ENCODE data around the gene PPTC7.
"Not testable (repeated sequence)": the region's sequence is repeated elsewhere in the genome, so short reads cannot be mapped to it uniquely, and the experiment has no call there.

The PPTC7 gene

DNA sequence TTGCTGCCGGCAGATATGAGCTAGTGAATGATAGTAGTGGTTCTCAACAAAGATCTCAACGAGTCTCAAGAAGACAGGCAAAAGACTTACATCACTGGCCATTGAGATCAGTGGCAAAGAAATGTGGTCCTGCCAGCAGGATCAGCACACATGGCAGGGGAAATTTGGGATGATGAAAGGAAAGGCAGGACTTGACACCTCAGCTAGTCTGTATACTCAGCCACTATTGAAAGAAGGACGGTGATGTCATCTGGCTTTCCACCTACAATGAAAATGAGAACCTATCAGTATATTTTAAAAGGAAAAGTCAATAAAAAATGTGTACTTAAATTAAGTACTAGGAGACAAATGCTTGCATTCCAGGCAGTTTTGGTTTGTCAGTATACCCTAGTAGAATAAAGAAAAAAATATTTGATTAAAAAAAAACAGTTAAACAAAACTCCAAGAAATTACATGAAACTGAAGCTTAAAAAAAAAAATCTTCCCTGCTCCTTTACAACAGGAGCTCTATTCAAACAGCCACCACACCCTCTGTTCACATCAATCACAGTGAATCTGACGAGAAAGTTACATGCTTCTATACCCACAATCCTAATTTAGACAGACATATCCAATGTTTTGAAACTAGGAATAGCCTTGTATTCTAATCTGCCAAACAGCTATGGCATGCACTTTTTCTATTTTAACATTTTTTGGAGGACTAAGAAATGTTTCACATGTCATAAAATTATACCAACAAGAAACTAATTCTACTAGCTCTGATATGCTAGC lies 46.1 kb downstream of the PPTC7 start:
- DNase-seq (ENCODE audit: low spot score) = no peak

DNA sequence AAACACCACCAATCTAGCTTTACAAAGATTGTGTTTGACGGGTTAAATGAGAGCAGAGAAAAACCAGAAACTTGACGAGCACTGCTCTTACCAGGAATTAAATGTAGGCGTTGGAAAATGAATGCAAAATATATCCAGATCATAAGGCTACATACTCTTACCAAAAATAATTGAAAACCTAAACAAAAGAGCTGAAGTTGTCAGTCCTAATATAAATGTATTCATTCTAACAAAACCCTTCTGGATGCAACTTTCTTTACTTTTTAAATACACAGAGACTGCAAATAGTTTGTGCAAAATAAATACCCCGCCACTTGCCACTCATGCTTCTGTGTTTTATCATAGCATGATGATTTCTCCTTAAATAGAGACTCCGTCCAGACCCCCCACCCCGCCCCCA lies 48.3 kb downstream of the PPTC7 start:
- DNase-seq (ENCODE audit: low spot score) = no peak

DNA sequence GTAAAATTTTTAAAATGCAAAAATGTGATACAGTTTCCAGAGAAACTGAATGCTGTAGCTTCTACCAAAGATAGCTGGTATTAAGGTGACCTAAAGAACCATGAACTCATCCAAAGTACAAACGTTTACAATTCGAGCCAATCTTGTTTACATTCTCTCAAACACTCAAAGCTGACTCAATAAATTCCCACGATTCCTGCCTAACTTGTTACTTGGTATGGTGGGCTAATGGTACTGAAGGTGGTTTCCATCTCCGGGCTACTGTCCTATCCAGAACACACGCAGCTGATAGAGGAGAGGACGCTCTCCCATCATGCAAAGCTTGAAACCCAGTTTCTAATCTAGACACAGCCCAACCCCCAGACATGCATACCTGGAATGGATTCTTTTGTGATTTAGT lies 49.5 kb downstream of the PPTC7 start:
- DNase-seq (ENCODE audit: low spot score) = no peak

DNA sequence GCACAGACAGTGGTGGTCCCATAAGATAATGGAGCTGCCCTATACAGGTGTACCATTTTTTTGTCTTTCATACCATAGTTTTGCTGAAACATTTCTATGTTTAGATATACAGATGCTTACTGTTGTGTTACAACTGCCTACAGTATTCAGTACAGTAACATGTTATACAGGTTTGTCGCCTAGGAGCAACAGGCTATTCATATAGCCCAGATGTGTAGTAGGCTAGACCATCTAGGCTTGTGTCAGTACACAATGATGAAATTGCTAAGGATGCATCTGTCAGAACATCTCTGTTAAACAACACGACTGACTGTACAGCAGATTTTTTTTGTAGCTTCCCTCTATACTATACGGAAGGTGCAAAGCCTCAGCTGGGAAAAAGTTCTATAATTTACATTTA lies 50.5 kb downstream of the PPTC7 start:
- DNase-seq (ENCODE audit: low spot score) = no peak

DNA sequence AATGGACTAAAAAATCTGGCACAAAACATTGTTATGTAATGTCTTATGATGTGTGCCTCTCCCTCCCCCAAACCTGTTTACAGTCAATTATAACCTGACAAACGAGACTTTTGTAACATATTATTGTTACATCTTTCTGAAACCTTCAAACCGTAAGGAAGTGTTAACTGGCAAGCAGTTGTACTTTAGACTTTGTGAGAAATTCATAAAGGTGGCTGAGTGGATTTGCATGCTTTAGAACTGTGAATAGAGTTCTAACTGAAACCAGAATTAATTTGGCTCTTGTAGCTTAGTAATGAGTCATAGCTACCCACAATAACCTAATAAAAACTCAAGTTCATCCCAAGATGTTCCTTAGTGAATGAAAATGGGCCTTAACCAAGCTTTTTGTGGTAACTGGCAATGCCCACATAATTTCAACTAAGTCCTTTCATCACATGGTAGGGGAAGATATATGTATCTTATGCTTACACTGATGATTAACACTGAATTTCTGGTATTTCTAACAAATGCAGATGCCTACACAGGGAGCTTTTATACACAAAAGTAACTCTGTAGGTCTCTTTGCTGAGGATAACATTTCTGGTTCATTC lies 51.3 kb downstream of the PPTC7 start:
- no peak for DNase-seq (ENCODE audit: low spot score)

DNA sequence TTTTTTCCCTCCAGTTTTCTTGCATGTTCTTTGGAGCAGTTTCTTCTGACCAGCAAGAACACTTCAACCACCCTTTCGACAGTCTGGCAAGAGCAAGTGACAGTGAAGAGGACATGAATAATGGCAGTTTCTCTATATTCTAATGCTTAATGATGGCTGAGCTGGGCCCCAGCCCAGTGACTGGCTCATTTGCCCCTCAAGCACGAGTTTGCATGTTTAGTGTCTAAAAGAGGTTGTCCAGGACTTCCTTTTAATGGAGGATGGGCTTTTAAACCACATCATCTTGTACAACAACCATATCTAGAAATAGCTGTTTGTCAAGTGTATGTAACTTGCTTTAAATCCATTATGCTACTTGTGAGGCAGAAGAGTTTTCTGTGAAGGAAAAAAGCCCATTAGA lies 52.6 kb downstream of the PPTC7 start:
- no peak for DNase-seq (ENCODE audit: low spot score)

DNA sequence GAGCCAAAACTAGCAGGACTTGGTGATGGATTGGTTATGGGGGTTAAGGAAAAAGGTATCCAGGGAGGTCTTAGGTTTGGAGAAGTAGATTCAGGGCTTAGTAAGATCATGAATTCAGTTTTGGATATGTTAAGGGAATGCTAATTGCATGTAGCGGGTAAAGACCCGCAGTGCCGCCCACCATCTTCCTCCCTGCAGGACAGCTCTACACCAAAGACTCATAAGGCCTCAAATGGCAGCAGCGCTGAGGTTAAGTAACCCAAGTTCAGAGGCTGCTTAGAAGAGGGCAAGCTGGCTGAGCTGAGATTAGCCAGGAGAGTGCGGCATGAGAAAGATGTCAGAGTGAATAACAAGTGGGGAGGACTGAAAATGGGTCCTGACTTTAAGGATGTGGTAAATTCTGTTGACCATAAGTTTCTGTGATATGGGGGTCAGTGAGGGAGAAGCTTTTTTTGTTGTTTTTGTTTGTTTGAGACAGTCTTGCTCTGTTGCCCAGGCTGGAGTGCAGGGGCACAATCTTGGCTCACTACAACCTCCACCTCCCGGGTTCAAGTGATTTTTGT lies 54.8 kb downstream of the PPTC7 start:
- DNase-seq (ENCODE audit: low spot score) = no peak

DNA sequence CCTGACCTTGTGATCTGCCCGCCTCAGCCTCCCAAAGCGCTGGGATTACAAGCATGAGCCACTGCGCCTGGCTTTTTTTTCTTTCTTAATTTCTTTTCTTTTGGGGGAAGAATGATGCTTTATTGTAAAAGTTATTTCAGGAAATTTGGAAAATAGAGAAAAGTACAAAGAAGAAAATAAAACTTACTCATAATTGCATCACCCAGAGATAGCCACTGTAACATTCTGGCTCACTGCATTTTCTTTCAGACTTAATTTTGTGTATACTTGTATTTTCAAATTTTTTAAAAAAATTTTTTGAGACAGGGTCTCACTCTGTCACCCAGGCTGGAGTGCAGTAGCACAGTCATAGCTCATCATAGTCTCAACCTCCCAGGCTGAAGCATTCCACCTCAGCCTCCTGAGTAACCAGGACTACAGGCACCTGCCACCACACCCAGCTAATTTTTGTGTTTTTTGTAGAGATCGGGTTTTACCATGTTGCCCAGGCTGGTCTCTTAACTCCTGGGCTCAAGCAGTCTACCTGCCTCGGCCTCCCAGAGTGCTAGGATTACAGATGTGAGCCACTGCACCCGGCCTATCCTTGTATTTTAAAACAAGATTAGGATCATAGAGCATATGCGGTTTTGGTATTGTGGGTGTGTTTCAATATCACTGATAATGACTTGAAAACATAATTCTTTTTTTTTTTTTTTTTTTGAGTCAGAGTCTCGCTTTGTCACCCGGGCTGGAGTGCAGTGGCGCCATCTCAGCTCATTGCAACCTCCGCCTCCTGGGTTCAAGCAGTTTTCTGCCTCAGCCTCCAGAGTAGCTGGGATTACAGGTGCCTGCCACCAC lies 62.0 kb downstream of the PPTC7 start:
- peak; percentile 33 for DNase-seq (ENCODE audit: low spot score)

DNA sequence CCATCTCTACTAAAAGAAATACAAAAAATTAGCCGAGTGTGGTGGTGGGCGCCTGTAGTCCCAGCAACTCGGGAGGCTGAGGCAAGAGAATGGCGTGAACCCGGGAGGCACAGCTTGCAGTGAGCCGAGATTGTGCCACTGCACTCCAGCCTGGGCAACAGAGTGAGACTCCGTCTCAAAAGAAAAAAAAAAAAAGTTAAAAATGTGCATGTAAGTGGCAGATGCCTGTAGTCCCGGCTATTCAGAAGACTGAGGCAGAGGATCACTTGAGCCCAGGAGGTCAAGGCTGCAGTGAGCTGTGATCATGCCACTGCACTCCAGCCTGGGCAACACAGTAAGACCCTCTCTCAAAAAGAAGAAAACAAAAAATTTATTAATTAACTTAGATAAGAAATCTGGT lies 65.1 kb downstream of the PPTC7 start:
- not testable (repeated sequence) for DNase-seq (ENCODE audit: low spot score)

DNA sequence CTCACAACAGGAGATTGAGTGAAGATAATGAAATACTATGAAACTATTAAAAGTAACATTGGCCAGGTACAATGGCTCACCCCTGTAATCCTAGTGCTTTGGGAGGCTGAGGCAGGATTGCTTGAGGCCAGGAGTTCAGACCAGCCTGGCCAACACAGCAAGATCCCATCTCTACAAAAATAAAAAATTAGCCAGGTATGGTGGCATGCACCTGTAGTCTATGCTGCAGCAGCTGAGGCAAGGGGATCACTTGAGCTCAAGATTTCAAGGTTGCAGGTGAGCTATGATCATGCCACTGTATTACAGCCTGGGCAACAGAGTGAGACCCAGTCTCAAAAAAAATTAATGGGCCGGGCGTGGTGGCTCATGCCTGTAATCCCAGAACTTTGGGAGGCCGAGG lies 66.1 kb downstream of the PPTC7 start:
- no peak for DNase-seq (ENCODE audit: low spot score)

DNA sequence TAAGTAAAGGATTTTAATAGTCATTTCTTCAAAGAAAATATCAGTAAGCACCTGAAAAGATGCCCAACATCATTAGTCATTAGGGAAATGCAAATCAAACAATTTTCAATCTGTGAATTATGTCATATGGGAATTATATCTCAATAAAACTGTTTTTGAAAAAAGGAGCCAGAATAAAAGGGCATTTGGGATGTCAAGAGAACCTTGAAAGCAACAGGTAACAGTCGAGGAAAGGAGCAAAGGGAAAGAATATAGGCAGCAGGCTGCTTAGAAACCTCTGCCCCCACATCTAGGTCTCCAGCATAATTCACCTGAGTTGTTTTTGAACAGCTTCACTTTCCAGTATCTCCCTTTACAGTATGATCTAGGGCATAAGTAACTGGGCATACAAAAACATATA lies 68.8 kb downstream of the PPTC7 start:
- DNase-seq (ENCODE audit: low spot score) = no peak

DNA sequence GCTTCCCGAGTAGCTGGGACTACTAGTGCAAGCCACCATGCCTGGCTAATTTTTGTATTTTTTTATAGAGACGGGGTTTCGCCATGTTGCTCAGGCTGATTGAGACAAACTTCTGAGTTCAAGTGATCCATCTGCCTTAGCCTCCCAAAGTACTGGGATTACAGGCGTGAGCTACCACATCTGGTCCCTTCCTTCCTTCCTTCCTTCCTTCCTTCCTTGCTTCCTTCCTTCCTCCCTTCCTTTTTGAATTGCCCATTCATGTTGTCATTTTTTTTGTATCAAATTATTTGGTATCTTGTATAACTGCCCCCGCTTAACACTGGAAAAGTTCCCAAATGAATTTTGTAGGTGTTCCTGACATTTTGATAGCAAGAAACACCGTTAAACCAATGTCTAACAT lies 69.3 kb downstream of the PPTC7 start:
- no peak for DNase-seq (ENCODE audit: low spot score)

DNA sequence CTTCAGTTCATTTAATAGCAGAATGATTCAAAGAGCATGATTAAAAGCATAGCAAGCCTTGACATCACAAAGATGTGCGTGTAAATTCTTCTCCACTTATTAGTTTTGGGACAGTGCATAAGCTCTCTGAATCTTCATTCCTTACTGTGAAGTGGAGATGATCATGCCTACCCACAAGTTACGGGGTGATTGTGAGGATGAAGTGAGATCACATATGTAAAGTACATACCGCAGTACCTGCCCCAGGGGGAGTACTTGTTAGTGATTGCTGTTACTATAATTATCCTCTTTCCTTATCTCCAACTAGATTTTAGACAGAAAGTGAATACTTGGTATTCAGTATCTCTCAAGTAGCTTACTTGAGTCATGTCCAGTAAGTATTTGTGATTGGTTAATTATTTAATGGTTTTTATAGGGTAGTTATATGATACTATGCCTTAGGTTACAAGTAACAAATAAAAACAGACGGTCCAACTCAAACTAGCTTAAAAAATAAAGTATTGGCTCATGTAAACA lies 75.0 kb downstream of the PPTC7 start:
- DNase-seq (ENCODE audit: low spot score) = no peak

DNA sequence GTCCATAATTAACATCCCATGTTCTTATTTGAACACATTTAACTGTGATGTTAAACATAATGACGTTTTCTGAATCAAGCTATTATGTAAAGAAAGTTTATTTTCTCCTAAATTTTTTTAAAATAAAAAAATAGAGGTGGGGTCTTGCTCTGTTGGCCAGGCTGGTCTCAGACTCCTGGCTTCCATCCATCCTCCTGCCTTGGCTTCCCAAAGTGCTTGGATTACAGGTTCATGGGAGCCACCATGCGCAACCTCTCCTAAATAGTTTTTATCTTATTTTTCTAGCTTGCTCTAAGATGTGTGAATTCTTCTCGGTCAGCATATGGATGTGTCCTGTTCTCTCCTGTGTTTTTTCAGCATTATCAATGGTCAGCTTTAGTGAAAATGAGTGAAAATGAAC lies 77.8 kb downstream of the PPTC7 start:
- DNase-seq (ENCODE audit: low spot score) = no peak

DNA sequence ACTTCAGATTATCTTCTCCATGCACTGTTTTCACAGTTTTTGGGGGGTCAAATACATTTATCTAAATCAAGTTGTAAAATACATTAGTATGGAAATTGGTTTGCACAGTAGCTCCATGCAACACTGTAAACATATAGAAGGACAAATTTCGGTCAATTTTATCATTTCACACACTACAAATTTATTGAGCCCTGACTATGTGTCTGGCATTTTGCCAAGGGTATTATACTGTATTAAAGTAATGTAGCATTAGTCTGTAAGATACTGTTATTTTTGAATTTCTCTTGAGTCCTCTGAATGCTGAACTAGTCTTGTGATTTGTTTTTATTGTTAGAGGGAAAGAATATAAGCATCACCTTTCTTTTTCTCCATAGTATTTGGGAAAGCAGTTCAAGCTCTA lies 79.7 kb downstream of the PPTC7 start:
- DNase-seq (ENCODE audit: low spot score) = no peak

DNA sequence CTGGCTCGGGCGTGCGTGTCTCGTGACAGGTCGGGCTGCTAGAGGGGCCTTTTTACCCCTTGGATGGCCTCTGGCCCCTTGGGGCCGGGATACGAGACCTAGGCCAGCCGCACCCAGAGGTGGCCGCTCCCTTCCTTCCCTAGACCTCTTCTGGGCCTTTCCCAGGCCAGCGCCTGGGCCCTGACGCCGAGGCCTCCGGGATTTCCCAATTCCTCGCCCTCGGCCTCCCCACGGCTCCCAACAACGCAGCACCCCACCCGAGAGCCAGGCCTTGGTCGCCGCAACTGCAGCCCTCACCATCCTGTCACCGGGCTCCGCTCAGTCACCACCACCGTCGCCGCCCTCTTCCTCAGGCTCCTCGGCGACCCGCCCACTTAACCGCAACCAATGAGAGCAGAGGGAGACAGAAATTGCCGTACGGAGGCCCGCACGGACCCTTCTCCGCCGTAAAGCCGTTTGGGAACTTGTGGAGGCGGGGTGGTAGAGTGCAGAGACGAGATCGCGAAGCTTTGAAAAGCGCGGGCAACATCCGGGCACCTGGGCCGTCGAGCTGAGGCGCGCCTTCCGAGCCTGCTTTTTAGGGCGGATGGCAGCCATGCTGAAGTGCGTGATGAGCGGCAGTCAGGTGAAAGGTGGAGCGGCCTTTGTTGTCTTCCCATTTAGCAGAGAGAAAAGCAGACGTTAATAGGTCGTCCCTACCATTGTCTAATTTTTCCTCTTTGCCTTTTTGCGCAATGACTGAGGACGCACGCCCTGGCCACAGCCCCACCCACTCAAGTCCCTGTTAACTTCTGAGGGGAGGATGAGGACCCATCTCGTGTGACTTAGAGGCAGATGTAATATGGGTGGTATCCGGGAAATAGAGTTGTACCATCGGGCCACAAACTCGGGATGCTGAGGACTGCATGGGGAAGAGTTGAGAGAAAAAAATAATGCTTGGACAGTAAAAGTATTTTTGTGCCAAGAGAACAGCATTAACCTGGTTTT lies 81.1 kb downstream of the PPTC7 start, which contains the start of the genes RAD9B and VPS29:
Gene RAD9B, plus strand, starts transcription at position 580 of the 987 bp plus-strand sequence. Its CDS starts 7 bp downstream, at position 587.
Gene VPS29, minus strand, starts transcription at position 360 of the 987 bp plus-strand sequence. Its CDS starts 60 bp downstream, at position 300.
- peak; percentile 100 for DNase-seq (ENCODE audit: low spot score)

DNA sequence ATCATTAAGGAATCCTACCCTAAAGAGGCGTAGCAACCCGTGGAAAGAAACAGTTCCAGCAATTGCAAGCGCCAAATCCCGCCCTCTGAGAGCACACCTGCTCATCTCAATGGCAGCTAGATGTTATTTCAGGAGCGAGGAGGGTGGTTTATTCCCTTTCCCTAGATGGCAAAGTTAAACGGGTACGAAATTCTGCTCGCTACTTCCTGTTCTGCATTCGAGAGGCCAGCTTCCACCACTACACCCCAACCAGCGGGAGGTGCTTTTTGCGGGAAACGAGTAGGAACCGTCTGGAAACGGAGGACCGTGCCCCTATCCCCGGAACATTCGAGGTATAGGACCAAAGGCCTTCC lies 81.7 kb downstream of the PPTC7 start:
- peak; percentile 17 for DNase-seq (ENCODE audit: low spot score)

DNA sequence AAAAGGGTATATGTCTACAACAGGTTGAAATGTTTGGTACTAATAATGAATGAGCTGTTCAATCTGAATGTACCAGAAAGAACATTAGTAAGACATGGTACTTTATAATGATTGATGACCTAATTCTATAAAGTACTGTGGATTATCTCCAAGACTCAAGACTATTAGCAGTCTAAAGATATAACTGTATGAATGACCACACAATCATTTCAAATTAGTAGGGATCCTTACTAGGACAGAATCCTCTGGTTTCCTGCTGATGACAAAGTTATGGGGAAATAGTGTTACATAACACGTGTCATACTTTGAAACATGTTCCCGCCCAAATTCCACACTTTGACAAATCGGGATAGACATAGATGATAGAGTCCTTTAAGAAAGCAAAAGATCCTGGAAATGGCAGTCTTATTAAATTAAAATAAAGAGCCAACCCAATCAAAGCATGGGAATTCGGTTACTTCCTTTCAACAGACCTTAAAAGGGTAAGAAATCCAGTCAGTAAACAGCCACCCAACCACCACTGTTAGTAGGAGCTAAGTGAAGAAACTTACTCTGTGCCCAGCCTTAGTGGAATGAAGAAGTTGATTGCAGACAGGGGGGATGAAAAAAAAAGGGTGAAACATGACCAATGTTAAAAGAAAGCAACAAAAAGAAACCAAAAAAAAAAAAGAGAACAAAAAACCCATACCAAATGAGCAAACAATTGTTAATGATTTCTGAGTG lies 84.0 kb downstream of the PPTC7 start:
- DNase-seq (ENCODE audit: low spot score) = no peak
